Prostate gland (tissue), 2 donors: ENCODE data around the gene VAMP7. TPM values are rescaled to one million over a fixed set of nuclear protein-coding genes. Genes with fewer than 3 reads are reported as not detected.

Experiments
- DNase-seq: peaks from one replicate; pipeline ENCODE4 v3.0.0-alpha.2; 2019; ENCODE audit warnings: low spot score
- H3K27ac ChIP-seq, 2 donors: fragments of 200-600 bp; sonication (generic); 2 replicates each; pipeline ENCODE4 v1.5.1; 2017 to 2019
- H3K27me3 ChIP-seq: fragments of 200-600 bp; sonication (generic); replicated peaks from 2 replicates; pipeline ENCODE4 v1.5.1; 2019; ENCODE audit not compliant: insufficient read depth
- H3K36me3 ChIP-seq, 2 donors: fragments of 200-600 bp; sonication (generic); 1 replicate in 1 of 2; 2 replicates in 1 of 2; pipeline versions ENCODE4 v1.5.1 to v1.8.1; 2017 to 2019
- H3K4me1 ChIP-seq: fragments of 200-600 bp; sonication (generic); replicated peaks from 2 replicates; pipeline ENCODE4 v1.5.1; 2019
- H3K4me3 ChIP-seq, 2 donors: fragments of 200-600 bp; sonication (generic); 2 replicates each; pipeline ENCODE4 v1.5.1; 2017 to 2019
- H3K9me3 ChIP-seq: fragments of 200-600 bp; sonication (generic); 2 replicates; pipeline ENCODE4 v1.5.1; 2017
- CTCF ChIP-seq, 4 experiments: fragments of 200-600 bp in 2 of 4; fragments of 450-650 bp in 2 of 4; sonication (generic) in 2 of 4; IDR thresholded peaks; 1 replicate in 3 of 4; 2 replicates in 1 of 4; pipeline ENCODE4 v1.5.1; 2016 to 2019; ENCODE audit warnings: antibody characterized with exemption in 4 of 4, mild to moderate bottlenecking in 2 of 4, moderate library complexity in 2 of 4
- POLR2A ChIP-seq: fragments of 450-650 bp; IDR thresholded peaks from one replicate; pipeline ENCODE4 v1.6.1; 2016; ENCODE audit warnings: antibody characterized with exemption, mild to moderate bottlenecking
- POLR2AphosphoS5 ChIP-seq: sonication (generic); formaldehyde crosslinking; IDR thresholded peaks from one replicate; pipeline ENCODE4 v1.6.1; 2017; ENCODE audit warnings: antibody characterized with exemption
- WGBS: methylation state at CpG from one replicate; pipeline ENCODE4 v1.1.5; 2018; 5-methylcytosine and 5-hydroxymethylcytosine counted together
- intact Hi-C: fragments of 100-400 bp; cut with DNase I; formaldehyde crosslinking; loops from one replicate; pipeline ENCODE4 v1.14.2; 2022
- total RNA-seq, 2 donors: library from RNA; depleted of rRNA; stranded (reverse); fragments of >200 nt; gene quantifications; one replicate each; pipeline ENCODE4 v1.1.0, GENCODE V29; 2016

The VAMP7 gene
- total RNA-seq, 2 donors from 2014 or later: 31.6 to 37.5 TPM

GRCh38 chrX:155949098-155949497, 68.0 kb downstream of the VAMP7 start:
- H3K9me3 ChIP-seq: no peaks in the 10 kb centered on the region
- intact Hi-C loops: no loop called here
- no peaks in the 10 kb centered on the region for H3K4me1 ChIP-seq
- no peak overlapping the region for H3K4me3 ChIP-seq
- no peak for DNase-seq
- TF ChIP-seq POLR2A (no peak), POLR2AphosphoS5 (no peak), CTCF (IDR thresholded peaks at IDR 0.05) (no peak)
- H3K36me3 ChIP-seq: no peaks in the 10 kb centered on the region
- H3K27me3 ChIP-seq: no peaks in the 10 kb centered on the region
- H3K27ac ChIP-seq: no peak overlapping the region
- 32% methylated on average over 2 of the region's 2 CpGs for WGBS

GRCh38 chrX:155951237-155951789, 70.2 kb downstream of the VAMP7 start:
- TF ChIP-seq POLR2A (no peak), POLR2AphosphoS5 (no peak), CTCF (IDR thresholded peaks at IDR 0.05) (no peak)
- intact Hi-C loops: no loop called here
- no peak overlapping the region for H3K27ac ChIP-seq
- no peaks in the 10 kb centered on the region for H3K36me3 ChIP-seq
- no peak for DNase-seq
- no peaks in the 10 kb centered on the region for H3K9me3 ChIP-seq
- H3K27me3 ChIP-seq: no peaks in the 10 kb centered on the region
- WGBS: 69% methylated on average over 3 of the region's 3 CpGs
- H3K4me3 ChIP-seq: no peak overlapping the region
- H3K4me1 ChIP-seq: no peaks in the 10 kb centered on the region

- TF ChIP-seq POLR2AphosphoS5: no peak
- TF ChIP-seq POLR2A: no peak
- Histone ChIP-seq H3K36me3 (no peaks in the 10 kb centered on the region), H3K4me3 (no peak overlapping the region), H3K27ac (no peak overlapping the region), H3K27me3 (no peaks in the 10 kb centered on the region), H3K9me3 (no peaks in the 10 kb centered on the region), H3K4me1 (no peaks in the 10 kb centered on the region)
- WGBS: 55% methylated on average over 3 of the region's 3 CpGs
- DNase-seq: no peak
- intact Hi-C loops: no loop called here
Measured at GRCh38 chrX:155953055-155953454, 71.9 kb downstream of the VAMP7 start.

- 52% methylated on average over 1 of the region's 1 CpG for WGBS
- no peak overlapping the region for H3K27ac ChIP-seq
- H3K27me3 ChIP-seq: no peaks in the 10 kb centered on the region
- H3K36me3 ChIP-seq: no peaks in the 10 kb centered on the region
- intact Hi-C loops: no loop called here
- H3K9me3 ChIP-seq: no peaks in the 10 kb centered on the region
- TF ChIP-seq POLR2AphosphoS5 (no peak), POLR2A (no peak), CTCF (IDR thresholded peaks at IDR 0.05) (no peak)
- H3K4me3 ChIP-seq: no peak overlapping the region
- H3K4me1 ChIP-seq: no peaks in the 10 kb centered on the region
- no peak for DNase-seq
Measured at GRCh38 chrX:155954793-155955192, 73.6 kb downstream of the VAMP7 start.

- H3K36me3 ChIP-seq: no peaks in the 10 kb centered on the region
- intact Hi-C loops: no loop called here
- DNase-seq: no peak
- H3K4me1 ChIP-seq: no peaks in the 10 kb centered on the region
- no peaks in the 10 kb centered on the region for H3K9me3 ChIP-seq
- H3K27ac ChIP-seq: no peak overlapping the region
- no peaks in the 10 kb centered on the region for H3K27me3 ChIP-seq
- 83% methylated on average over 9 of the region's 9 CpGs for WGBS
- no peak overlapping the region for H3K4me3 ChIP-seq
- TF ChIP-seq POLR2A (no peak), CTCF (IDR thresholded peaks at IDR 0.05) (no peak), POLR2AphosphoS5 (no peak)
Measured at GRCh38 chrX:155956099-155956498, 75.0 kb downstream of the VAMP7 start.
